HG03039 (cell line): ENCODE measurements around the gene ELOVL6.
"Not testable (repeated sequence)": the region's sequence is repeated elsewhere in the genome, so short reads cannot be mapped to it uniquely, and the experiment has no call there.

ENCODE experiments used
- ATAC-seq: cut with Tn5 transposase; IDR thresholded peaks from one replicate; pipeline ENCODE4 v1.9.1; 2021; ENCODE audit warnings: mild to moderate bottlenecking, moderate library complexity; ENCODE audit not compliant: unreplicated experiment

Gene ELOVL6

DNA sequence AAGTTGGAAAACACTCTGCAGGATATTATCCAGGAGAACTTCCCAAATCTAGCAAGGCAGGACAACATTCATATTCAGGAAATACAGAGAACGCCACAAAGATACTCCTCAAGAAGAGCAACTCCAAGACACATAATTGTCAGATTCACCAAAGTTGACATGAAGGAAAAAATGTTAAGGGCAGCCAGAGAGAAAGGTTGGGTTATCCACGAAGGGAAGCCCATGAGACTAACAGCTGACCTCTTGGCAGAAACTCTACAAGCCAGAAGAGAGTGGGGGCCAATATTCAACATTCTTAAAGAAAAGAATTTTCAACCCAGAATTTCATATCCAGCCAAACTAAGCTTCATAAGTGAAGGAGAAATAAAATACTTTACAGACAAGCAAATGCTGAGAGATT lies 120.3 kb downstream of the ELOVL6 start:
- not testable (repeated sequence) for ATAC-seq

DNA sequence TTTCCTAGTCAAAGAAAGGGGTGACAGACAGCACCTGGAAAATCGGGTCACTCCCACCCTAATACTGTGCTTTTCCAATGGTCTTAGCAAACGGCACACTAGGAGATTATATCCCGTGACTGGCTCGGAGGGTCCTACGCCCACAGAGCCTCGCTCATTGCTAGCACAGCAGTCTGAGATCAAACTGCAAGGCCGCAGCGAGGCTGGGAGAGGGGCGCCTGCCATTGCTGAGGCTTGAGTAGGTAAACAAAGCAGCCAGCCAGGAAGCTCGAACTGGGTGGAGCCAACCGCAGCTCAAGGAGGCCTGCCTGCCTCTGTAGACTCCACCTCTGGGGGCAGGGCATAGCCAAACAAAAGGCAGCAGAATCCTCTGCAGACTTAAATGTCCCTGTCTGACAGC lies 121.6 kb downstream of the ELOVL6 start:
- not testable (repeated sequence) for ATAC-seq

DNA sequence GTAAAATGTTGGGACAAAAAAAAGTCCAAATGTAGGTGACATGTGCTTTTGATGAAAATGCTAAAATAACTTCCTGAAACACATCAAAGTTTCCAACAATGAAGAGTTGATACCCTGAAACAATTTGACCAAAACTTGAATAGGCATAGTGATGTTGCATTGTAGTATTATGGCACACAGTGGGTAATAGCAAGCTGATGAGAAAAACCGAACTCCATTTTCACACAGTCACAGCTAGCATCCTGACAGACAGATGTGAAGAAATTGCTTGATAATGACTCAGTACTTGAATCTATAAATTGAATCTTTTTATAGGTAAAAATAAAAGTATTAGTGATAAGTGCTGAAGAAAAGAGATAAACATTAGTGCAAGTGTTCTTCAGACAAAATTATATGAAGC lies 122.5 kb downstream of the ELOVL6 start:
- no peak for ATAC-seq

DNA sequence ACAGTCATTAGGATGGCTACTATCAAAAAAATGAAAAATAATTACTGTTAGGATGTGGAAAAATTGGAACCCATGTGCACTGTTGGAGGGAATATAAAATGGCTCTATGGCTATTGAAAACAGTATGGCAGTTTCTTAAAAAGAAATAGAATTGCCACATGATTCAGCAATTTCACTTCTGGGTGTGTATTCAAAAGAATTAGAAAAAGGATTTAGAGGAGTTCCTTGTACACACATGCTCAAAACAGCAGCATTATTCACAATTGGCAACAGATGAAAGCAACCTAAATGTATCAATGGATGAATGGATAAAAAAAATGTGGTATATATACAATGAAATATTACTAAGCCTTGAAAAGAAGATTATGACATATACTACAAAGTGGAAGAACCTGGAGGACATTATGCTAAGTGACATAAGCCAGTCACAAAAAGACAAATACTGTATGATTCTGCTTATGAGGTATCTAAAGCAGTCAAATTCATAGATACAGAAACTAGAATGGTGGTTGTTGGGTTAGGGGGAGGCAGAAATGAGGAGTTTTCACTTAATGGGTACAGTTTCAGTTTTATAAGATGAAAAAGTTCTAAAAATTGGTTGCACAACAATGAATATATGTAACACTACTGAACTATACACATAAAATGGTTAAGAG lies 123.2 kb downstream of the ELOVL6 start:
- peak; percentile 54 for ATAC-seq

DNA sequence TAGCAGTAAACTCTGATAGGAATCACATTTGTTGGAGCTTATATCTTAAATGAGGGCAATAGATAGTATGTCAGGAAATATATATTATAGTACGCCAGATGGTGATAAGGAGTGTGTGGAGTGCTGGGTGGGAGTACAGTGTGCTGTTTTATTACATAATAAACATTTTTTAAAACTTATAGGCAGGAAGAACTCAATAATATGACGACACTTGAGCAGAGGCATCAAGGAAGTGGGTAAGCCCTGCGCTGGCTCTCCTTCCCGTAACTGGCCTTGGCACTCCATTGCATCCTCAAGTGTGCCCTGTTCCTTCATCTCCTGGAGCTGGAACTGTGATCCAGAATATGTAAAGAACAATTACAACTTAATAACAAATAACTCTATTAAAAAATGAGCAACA lies 123.8 kb downstream of the ELOVL6 start:
- ATAC-seq = no peak

DNA sequence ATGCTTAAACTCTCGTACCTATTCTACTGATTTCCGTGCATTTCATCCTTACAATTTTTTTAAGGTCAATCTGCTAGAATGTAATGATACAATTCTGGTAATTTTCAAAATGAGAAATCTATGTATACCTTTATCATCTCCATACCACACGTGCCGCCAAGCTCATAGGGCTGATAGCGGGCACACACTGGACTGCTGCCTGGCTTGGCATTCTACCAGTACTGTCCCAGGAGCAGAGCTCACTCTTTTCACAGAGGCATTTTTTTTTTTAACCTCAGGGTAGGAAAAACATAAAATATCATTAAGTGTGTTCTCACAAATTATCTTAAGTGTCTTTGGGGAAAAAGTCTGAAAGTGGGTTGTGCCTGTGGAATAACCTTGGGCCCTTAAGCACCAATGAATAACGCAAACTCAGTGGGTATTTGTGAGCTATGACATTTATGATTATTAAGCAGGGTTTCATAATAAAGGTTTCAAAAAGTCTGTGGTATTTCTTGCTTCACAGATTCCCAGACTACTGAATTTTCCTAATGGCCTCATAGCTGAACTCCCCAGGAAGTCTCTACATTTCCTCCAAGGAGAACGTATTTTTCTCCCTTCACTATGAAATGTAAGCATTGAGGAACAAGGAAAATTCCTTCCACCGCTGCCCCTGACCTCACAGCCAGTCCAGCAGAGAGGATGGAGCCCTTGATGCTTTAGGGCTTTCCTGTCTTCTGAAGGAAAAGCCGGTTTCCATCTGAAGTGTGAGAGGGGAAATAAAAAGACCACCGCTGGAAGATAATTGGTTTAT lies 125.2 kb downstream of the ELOVL6 start:
- no peak for ATAC-seq

DNA sequence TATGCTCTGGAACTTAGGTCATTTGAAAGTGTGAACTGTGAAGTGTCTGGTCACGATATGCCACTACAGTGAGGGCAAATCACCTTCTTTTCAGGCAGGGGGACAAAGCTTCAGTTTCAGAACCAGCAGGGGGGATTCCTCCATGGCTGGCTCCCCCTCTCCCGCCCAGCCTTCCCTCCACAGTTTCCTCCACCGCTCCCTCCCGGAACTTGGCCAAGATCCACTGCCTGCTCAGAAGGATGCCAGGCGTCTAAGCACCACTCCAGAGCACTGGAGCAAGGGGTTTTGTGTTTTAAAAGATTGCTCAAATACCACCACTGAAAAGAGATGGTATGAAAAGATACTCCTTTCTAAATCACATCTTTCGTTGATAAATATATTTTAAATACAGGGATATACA lies 126.9 kb downstream of the ELOVL6 start:
- no peak for ATAC-seq

DNA sequence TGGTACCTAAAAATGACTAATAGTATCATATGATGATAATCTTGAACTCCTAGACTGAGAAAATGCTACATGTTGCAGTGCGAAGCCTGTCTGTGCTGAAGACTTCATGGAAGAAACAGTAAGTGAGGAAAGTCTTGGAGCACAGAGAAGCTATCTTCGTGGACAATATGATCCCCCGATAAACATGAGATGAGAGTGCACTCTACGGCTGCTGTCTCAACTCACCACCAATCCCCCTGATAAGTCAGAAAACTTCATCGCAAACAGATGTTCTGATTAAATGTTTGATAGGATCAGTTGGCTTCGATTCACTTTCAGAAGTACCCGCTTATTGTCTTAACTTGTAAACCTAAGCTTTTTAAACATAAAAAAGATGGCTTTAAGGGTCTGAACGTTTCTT lies 130.2 kb downstream of the ELOVL6 start:
- no peak for ATAC-seq

DNA sequence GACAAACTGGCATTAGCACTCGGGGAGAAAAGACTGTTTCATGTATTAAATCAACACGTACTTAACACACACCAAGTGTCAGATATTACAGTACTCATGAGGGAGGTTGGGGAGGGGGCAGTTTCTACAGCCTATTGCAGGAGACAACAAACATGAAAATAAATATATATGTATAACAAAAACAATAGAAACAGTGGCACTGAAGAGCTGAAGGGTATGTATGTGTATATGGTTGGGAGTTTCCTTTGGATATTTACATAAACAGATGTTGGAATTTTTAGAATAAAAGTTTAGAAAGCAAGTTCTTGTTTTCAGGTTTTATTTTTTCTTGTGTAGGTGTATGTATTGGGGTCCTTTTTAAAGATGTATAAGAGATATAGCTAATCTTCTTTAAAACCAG lies 133.5 kb downstream of the ELOVL6 start:
- ATAC-seq = no peak

DNA sequence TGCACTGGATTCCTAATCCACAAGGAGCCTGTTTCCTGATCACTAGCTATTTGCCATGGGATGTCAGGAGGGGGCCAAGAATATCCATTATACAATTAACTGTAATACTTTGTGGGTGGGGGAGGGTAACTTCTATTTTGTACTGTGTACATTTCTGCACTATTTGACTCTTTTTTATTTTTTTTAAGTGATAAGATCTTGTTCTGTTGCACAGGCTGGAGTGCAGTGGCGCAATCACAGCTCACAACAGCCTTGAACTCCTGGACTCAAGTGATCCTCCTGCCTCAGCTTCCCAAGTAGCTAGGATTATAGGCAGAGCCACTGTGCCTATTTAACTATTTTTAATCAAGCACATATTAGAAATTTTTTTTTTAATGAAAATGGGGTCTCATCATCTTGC lies 134.1 kb downstream of the ELOVL6 start:
- ATAC-seq = no peak

DNA sequence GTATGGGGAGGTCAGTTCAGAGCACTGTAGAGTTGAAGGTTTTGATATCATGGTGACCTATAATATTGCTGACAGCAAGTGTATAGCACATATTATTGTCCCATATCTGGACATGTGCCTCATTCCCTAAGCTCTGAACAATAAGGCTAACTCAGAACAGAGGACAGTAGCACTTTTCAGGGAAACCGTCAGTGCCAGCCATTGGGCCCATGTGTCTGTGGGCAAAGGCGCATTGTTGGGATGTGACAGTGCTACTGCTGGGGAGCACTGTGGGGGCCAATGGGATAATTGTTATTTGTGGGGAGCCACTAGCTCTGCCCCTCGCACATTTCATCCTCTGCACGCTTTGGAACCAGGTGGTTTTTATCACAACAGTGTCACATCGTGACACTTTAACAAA lies 136.2 kb downstream of the ELOVL6 start:
- ATAC-seq = no peak

DNA sequence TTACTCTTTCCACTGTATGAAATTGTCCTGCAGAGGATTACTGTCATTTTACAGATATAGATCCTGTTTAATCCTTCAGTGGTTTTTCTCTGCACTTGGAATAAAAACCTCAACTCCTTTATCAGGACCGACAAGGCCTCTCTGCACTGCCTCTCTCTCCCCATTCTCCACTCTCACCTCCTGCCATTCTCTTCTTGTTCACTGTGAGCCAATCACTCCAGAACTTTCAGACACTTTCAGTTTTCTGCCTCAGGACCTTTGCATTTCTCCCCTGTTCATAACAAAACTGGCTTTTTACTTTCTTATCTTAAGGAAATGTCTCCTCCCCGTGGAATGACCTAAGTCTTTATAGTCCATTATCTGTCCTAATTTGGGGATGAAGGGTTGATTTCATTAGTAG lies 137.3 kb downstream of the ELOVL6 start:
- no peak for ATAC-seq

DNA sequence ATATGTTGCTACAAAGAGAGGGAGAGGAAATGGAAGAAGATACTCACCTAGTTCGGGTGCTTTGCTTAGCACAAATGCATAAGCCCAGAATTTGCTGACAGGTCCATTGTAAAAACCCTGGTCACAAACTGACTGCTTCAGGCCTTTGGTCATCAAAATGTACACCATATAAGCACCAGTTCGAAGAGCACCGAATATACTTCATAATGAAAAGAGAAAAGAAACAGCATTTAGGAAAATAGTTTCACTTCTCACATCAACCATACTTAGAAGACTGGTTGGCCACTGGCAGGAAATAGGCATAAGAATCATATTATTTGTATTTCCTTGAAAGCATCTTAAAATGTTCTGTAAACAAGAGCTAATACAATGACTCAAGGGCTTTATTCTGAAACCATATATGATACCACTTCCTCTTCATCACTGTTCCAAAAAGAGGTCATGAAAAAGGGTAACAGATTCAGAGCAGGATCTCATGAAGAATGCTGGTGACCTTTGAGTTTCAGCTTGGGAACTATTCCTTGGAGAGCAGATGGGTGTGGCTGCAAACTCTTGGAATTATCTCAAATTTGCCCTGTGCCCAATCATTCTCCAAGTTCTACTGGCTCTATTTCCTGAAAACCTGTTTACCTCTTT lies 138.7 kb downstream of the ELOVL6 start:
- ATAC-seq = peak; percentile 56

DNA sequence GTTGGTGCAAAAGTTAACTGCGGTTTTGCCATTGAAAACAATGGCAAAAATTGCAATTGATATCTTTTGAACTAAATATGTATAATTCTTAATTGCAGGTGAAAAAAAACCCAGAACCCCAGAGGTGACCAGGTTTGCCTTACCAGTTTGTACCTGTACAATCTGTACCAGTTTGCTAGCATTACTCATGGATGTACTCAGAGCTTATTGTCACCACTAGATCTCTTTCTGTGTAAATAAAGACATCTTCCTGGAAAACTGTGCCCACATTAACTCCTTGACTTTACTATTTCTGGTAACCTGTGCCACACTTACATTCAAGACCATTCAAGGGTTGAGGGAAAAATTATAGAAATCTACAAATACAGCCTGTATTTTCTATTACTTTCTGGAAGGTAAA lies 139.7 kb downstream of the ELOVL6 start:
- no peak for ATAC-seq

DNA sequence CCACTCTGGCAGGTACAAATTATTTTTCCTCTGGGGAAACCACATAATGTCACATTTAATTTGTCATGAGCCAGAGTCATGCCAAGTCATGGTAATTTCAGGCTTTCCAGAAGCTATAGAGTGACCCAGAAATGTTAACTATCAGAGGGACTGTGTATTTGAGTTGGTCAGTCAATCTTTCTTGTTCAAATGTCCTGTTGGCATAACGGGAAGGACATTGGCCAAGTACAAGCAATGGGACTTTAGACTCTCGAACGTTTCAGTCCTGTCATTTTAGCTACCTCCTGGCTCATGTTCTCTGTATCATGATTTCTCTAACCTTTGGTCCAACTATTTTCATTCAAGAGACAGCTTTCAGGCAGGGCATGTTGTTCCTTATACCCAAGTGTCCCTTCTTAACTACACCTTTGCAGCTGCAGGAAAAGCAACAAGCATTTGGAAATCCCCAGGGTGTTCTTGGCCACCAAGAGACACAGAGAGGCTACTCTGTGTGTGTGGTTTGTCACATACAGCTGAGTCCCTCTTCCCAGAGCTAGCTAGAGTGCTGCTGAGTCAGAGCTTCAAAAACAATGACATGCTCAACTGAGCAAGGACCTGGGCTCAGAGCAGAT lies 143.2 kb downstream of the ELOVL6 start:
- ATAC-seq = peak; percentile 92

DNA sequence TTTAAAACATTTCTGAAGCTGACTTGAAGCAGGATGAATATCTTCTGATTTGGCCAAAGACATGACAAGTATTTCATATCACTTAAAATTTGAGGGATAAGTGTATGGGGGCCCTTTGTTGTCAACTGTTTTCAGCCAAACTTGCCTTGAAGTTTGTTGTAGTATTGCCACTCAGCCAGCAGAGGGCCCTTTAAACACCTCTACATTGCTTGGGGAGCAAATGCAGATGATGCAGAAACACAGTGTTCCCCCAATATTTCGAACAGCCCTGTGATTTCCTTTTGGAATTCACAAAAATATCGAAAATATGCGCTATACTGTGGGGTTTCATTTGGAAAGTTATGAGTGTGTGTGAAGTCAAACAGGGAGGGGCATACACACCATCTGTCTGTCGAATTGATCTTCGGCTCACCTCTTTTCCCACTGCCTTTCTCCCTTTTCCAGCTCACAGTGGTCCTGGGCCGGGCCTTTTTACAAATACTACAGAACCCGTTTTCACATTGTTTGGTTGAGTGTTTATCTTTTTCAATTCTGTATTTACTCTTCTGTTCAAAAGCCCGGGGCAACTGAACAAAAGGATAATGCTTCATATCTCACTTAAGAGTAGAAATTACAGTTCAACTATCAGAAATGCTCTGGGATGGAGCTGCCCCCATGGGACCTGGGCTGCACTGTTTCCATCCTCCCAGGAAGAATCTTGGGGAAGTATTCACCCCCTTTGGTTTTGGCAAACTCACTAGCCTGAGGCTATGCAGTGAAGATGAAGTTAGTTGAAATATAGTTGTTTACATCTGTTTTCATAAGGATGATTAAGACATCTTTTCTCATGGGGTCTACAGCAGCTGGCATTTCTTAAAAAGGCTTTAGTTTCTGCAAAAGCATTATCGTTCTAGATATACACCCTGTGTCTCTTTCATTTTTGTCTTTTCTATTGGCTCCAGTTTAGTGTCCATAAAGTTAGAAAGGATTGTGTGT lies 148.2 kb downstream of the ELOVL6 start:
- no peak for ATAC-seq

DNA sequence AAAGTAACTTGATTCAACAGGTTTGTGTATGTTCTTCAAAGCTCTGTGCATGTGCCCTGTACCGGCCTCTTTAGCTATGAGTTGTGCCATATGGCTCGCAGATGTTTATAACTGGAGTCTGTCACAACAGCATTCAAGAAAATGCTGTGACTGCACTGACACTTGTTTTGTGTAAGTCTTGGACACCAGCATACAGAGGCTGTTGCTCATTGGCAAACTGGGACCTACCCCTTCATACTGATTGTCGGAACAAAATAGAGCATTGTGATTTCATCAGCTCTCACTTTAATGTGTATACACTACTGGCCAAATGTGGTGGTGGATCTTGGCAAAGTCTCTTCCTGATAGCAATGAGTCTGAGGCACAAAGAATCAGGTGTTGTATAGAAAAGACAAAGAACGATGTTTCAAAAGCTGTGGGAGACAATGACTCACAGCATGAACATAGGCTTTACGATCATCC lies 151.8 kb downstream of the ELOVL6 start:
- ATAC-seq = no peak

DNA sequence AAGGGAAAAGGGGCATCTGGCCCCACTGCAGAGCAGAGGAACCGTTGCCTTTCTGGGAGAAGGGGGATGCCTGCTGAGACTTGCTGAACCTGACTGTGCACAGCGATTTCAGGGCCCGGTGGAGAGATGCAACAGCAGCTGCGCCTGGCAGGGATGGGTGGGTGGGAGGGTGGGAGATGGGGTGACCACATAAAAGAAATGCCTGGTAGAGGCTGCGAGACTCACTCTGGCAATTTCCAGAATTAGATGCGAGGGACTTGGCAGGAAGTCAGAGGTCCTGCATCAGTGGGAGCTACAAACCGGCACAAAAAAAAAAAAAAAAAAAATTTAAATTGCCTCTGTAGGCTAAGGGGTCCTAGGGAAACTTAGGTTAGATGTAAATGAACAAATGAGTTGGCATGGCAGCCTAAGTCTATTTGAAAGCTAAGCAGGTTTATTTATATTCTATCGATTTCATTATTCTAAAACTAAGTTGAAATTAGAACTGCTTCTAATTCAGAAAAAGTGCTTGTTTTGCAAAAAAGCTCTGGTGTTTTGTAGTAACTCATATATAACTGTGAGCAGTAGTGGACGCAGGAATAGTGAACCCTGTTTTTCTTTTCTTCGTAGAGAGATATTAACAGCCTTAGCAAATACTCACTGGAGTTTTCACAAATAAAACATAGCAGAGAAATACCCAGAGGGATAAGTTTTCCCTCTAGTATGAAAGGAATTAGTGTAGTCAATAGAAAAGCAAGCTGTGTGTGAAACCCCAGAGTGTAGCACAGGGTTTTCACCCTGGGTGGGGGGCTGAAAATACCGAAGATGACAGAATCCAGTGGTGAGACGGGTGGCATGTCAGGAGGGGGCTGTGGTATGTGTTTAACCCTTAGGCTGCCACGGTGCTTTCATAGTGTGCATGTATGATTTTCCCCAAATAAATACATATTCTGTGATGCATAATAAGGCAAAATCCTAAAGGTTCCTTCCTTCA lies 155.6 kb downstream of the ELOVL6 start:
- ATAC-seq = no peak

DNA sequence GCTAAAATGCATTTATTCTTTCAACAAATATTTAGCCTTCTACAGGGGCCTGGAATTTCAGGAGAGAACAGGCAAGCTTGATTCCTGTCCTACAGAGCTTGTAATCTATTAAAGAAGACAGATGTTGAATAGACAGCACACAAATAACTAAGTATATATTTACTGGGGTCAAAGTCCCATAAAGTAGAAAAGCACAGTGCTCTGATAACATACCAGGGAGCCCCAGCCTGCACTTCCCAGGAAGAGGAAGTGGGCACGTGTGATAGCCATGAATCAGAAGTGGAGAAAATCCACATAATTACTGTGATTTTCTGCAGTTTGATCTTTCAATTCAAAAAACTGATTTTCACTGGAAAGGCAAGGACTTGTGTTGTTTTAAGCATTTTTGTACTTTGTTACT lies 156.7 kb downstream of the ELOVL6 start:
- ATAC-seq = no peak
